LNCAP (cell line): ENCODE data around the gene SPNS2.

Experiments
- CTCF ChIP-seq: fragments of 450-650 bp; IDR thresholded peaks from 2 replicates; pipeline ENCODE4 v1.5.1; 2017; ENCODE audit warnings: mild to moderate bottlenecking

Gene SPNS2

GRCh38 chr17:4529533-4530152 lies 31.0 kb downstream of the SPNS2 start:
- TF ChIP-seq CTCF = no peak

- TF ChIP-seq CTCF = no peak
These were observed 32.4 kb downstream of the SPNS2 start for GRCh38 chr17:4530799-4531730.

DNA sequence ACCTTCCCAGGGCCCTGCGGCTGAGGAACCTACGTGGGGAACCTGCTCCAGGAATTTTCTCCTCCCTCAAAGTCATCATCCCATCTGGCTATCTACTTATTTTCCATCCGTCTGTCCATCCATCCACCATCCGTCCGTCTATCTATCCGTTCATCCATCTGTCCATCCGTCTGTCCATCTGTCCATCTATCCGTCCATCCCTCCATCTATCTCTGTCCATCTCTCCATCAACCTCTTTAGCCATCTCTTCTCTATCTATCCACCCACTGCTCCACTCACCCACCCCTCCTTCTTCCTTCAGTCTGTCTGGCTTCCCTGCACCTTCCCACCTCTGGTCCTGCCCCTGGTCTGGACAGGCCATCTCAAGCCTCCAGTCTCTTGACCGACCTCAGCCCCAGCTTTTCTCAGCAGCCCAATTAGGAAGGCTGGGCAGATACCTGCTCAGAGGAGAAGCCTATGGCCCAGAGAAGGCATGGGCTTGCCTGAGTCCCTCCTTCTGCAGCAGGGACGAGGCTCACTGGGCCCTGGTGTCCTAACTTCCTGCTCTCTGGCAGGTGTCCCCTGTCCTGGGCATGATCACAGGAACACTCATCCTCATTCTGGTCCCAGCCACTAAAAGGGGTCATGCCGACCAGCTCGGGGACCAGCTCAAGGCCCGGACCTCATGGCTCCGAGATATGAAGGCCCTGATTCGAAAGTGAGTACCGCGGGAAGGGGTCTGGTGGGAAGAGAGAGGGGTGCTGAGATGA lies 33.5 kb downstream of the SPNS2 start:
- TF ChIP-seq CTCF = no peak

DNA sequence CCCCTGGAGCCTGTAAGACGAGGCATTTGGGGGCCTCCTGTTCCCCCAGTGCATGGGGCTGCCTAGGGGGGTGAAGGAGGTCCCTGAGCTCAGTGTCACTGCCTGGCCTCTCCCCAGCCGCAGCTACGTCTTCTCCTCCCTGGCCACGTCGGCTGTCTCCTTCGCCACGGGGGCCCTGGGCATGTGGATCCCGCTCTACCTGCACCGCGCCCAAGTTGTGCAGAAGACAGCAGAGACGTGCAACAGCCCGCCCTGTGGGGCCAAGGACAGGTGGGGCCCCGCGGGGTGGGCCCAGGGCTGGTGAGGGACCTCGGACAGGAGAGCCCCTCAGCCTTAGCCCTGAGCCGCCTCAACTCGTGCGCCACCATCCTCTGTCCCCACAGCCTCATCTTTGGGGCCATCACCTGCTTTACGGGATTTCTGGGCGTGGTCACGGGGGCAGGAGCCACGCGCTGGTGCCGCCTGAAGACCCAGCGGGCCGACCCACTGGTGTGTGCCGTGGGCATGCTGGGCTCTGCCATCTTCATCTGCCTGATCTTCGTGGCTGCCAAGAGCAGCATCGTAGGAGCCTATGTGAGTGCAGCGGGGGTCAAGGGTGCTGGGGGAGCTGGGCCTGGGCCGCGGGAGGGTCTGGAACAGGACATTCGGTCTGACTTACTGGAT lies 34.3 kb downstream of the SPNS2 start:
- TF ChIP-seq CTCF = no peak

DNA sequence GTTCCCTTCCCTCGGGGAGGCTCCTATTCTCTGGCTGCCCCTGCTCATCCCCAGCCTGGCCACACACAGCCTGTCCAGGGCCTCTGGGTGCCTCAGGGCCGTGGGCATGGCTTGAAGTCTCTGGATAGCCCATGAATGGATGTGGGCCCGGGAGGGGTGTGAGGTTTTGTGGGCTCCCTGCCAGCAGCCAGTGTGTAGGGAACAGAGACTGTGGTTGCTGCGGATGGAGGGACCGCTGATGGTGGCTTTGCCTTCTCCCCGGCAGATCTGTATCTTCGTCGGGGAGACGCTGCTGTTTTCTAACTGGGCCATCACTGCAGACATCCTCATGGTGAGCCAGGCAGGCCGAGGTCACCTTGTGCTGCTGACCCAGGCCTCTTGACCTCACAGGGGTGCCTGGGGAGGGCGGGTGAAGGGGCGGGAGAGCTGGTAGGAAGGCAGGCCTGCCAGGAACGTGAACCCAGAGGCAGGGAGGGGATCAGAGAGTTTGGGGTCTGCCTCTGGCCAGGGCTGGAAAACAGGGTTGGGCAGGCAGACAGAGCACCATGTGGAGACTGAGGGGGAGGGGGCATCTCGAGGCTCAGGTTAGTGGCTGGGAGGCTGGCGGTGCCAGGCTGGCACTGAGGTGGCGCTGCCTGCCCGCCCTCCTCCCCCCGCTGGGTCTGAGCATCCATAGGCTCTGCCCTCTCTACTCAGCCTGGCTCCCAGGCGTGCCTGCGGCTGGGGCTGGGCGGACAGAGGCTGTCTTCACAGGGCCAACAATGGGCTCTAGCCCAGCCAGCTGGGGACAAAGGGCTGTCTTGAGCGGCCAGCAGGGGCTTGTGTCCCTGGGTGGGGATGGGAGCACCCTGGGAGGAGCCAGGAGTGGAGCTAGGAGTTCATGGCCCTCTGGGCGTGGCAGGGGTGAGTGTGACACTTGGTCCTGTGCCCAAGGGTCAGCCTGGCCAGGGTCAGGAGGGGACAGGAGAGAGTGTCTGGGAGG lies 35.1 kb downstream of the SPNS2 start:
- TF ChIP-seq CTCF = no peak

DNA sequence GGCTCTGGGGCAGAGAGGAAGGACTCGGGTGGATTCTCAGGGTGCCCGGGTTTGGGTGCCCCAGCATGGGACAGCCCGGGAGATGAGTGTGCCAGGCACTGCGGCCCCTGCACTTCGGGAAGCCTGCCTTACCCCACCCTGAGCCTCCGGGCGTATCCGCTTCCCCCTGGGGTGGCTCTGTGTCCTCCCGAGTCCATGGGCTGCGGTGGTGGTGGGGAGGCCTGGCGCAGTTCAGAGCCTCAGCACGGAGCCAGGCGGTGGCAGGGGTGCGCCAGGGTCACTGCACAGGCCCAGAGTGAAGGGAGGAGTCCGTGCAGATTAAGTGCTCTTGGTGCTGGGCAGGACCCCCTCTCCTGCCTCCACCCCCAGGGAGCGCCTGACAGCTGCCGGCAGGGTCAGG lies 35.8 kb downstream of the SPNS2 start:
- TF ChIP-seq CTCF = no peak
